Astrocyte (in vitro differentiated cells and primary cell): ENCODE measurements around the gene ACOT13. TPM values are rescaled to one million over a fixed set of nuclear protein-coding genes. Genes with fewer than 3 reads are reported as not detected.
"Not testable (repeated sequence)": the region's sequence is repeated elsewhere in the genome, so short reads cannot be mapped to it uniquely, and the experiment has no call there.

Source experiments
- DNase-seq: peaks from one replicate; pipeline ENCODE4 v3.0.0-alpha.2; 2010; ENCODE audit warnings: low read depth
- FAIRE-seq: peaks from 2 replicates; lab custom pipeline; 2011; peaks lifted over from hg19 to GRCh38; lab: Jason Lieb, UNC
- H2AFZ ChIP-seq: 2 replicates; pipeline ENCODE4 v1.6.0; 2012; ENCODE audit warnings: low read depth, low read length, inconsistent platforms
- H3K27ac ChIP-seq: 2 replicates; pipeline ENCODE4 v1.5.1; 2011; ENCODE audit warnings: low read depth, low read length, inconsistent platforms
- H3K27me3 ChIP-seq: 2 replicates; pipeline ENCODE4 v1.6.0; 2011; ENCODE audit warnings: low read length, inconsistent platforms; ENCODE audit not compliant: insufficient read depth
- H3K36me3 ChIP-seq: 2 replicates; pipeline ENCODE4 v1.5.1; 2011; ENCODE audit warnings: low read length, inconsistent platforms; ENCODE audit not compliant: insufficient read depth
- H3K4me1 ChIP-seq: 2 replicates; pipeline ENCODE4 v1.5.1; 2011; ENCODE audit warnings: low read length, inconsistent platforms; ENCODE audit not compliant: insufficient read depth
- H3K4me2 ChIP-seq: 2 replicates; pipeline ENCODE4 v1.6.0; 2012; ENCODE audit warnings: low read length, inconsistent platforms
- H3K4me3 ChIP-seq: 2 replicates; pipeline ENCODE4 v1.5.1; 2011; ENCODE audit warnings: low read depth, mild to moderate bottlenecking, low read length, inconsistent platforms; ENCODE audit not compliant: insufficient read depth
- H3K79me2 ChIP-seq: 2 replicates; pipeline ENCODE4 v1.6.0; 2012; ENCODE audit warnings: mild to moderate bottlenecking, low read length, inconsistent platforms; ENCODE audit not compliant: insufficient read depth
- H3K9ac ChIP-seq: 2 replicates; pipeline ENCODE4 v1.6.0; 2012; ENCODE audit warnings: mild to moderate bottlenecking, low read length, inconsistent platforms
- H3K9me3 ChIP-seq: 2 replicates; pipeline ENCODE4 v1.5.1; 2012; ENCODE audit warnings: low read depth, mild to moderate bottlenecking, low read length, inconsistent platforms; ENCODE audit not compliant: insufficient read depth
- H4K20me1 ChIP-seq: 2 replicates; pipeline ENCODE4 v1.6.0; 2012; ENCODE audit warnings: low read length, inconsistent platforms; ENCODE audit not compliant: insufficient read depth
- H3K27ac Mint-ChIP-seq: one replicate; pipeline ENCODE4 v1.8.0; 2021; ENCODE audit warnings: mild to moderate bottlenecking, mixed read lengths; ENCODE audit not compliant: unreplicated experiment
- H3K27me3 Mint-ChIP-seq: one replicate; pipeline ENCODE4 v1.8.0; 2021; ENCODE audit warnings: low read depth, mixed read lengths; ENCODE audit not compliant: unreplicated experiment
- H3K36me3 Mint-ChIP-seq: one replicate; pipeline ENCODE4 v1.8.0; 2021; ENCODE audit warnings: low read depth, mixed read lengths; ENCODE audit not compliant: unreplicated experiment
- H3K4me1 Mint-ChIP-seq: one replicate; pipeline ENCODE4 v1.8.0; 2021; ENCODE audit warnings: low read depth, mixed read lengths; ENCODE audit not compliant: unreplicated experiment
- H3K4me3 Mint-ChIP-seq: one replicate; pipeline ENCODE4 v1.8.0; 2021; ENCODE audit warnings: mild to moderate bottlenecking, moderate library complexity, mixed read lengths; ENCODE audit not compliant: unreplicated experiment
- H3K9me3 Mint-ChIP-seq: one replicate; pipeline ENCODE4 v1.8.0; 2021; ENCODE audit warnings: mild to moderate bottlenecking, mixed read lengths; ENCODE audit not compliant: unreplicated experiment
- EZH2 ChIP-seq: IDR thresholded peaks from 2 replicates; pipeline ENCODE4 v1.6.1; 2012; ENCODE audit warnings: mild to moderate bottlenecking, low read length, inconsistent platforms; ENCODE audit not compliant: insufficient read depth
- total RNA-seq: library from RNA; stranded (reverse); gene quantifications from 2 replicates; pipeline ENCODE4 v1.2.1, GENCODE V29; 2021
- TF ChIP-seq, protein P1 (sequence below): IDR thresholded peaks from 2 replicates; pipeline ENCODE4 v1.5.1; 2011; ENCODE audit warnings: low read depth, mild to moderate bottlenecking, inconsistent platforms, low read length, moderate library complexity; ENCODE audit not compliant: insufficient read depth

ACOT13 gene
- total RNA-seq, 1 donor from 2014 or later, result 35.9 TPM

DNA sequence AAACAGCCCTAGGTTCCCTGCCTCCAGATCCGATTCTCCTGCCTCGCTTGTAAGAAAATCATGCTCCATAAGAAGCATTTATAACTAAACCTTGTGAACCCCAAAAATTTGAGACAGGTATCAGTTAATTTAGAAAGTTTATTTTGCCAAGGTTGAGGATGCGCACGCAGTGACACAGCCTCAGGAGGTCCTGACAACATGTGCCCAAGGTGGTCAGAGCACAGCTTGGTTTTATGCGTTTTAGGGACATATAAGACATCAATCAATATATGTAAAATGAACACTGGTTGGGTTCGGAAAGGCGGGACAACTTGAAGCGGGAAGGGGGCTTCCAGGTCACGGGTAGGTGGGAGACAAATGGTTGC lies 2.1 kb downstream of the ACOT13 start:
- Histone ChIP-seq H3K9ac (no peak overlapping the region), H3K4me1 (peaks cover 9% of the 10 kb centered on the region), H2AFZ (no peak overlapping the region), H3K27me3 (no peaks in the 10 kb centered on the region), H3K4me2 (no peak overlapping the region), H3K9me3 (no peaks in the 10 kb centered on the region), H3K4me3 (no peak overlapping the region), H4K20me1 (peaks cover 7% of the 10 kb centered on the region), H3K36me3 (peaks cover 5% of the 10 kb centered on the region), H3K27ac (no peak overlapping the region), H3K79me2 (peaks cover 25% of the 10 kb centered on the region)
- Mint-ChIP-seq H3K9me3 (peaks cover 21% of the 10 kb centered on the region), H3K27ac (no peak overlapping the region), H3K36me3 (peaks cover 22% of the 10 kb centered on the region), H3K4me1 (peaks cover 3% of the 10 kb centered on the region), H3K4me3 (no peak overlapping the region), H3K27me3 (no peaks in the 10 kb centered on the region)
- TF ChIP-seq EZH2, result no peak
- TF ChIP-seq, protein P1, sequence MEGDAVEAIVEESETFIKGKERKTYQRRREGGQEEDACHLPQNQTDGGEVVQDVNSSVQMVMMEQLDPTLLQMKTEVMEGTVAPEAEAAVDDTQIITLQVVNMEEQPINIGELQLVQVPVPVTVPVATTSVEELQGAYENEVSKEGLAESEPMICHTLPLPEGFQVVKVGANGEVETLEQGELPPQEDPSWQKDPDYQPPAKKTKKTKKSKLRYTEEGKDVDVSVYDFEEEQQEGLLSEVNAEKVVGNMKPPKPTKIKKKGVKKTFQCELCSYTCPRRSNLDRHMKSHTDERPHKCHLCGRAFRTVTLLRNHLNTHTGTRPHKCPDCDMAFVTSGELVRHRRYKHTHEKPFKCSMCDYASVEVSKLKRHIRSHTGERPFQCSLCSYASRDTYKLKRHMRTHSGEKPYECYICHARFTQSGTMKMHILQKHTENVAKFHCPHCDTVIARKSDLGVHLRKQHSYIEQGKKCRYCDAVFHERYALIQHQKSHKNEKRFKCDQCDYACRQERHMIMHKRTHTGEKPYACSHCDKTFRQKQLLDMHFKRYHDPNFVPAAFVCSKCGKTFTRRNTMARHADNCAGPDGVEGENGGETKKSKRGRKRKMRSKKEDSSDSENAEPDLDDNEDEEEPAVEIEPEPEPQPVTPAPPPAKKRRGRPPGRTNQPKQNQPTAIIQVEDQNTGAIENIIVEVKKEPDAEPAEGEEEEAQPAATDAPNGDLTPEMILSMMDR, result no peak
- no peak for FAIRE-seq
- no peak for DNase-seq

DNA sequence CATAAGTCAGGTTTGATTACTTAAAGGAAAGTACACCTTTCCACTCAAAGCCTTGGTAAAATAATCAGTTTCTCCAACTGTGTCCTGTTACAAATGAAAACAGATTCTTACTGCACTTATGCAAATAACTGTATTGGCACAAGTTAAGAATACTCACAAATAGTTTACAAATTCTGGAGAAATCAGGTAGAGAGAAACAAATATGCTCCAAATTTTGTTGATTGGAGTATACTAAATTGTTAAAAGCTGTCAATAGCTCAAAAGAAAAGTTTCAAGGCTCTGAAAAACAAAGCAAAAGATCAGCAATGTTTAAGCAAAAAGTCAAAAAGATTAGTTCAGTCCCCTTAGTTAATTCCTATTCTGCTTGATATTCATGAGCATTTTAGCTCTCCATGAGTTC lies 3.6 kb downstream of the ACOT13 start:
- not testable (repeated sequence) for H3K9ac ChIP-seq, H3K27me3 Mint-ChIP-seq, H3K27ac Mint-ChIP-seq, H3K4me3 Mint-ChIP-seq, DNase-seq, H3K4me1 ChIP-seq, H3K27ac ChIP-seq, H2AFZ ChIP-seq, FAIRE-seq, H3K4me2 ChIP-seq, H4K20me1 ChIP-seq, H3K4me3 ChIP-seq, H3K9me3 ChIP-seq, H3K27me3 ChIP-seq, H3K36me3 ChIP-seq, H3K4me1 Mint-ChIP-seq
- H3K79me2 ChIP-seq, result peaks cover 11% of the 10 kb centered on the region
- H3K9me3 Mint-ChIP-seq, result peaks cover 27% of the 10 kb centered on the region
- H3K36me3 Mint-ChIP-seq, result peaks cover 23% of the 10 kb centered on the region

DNA sequence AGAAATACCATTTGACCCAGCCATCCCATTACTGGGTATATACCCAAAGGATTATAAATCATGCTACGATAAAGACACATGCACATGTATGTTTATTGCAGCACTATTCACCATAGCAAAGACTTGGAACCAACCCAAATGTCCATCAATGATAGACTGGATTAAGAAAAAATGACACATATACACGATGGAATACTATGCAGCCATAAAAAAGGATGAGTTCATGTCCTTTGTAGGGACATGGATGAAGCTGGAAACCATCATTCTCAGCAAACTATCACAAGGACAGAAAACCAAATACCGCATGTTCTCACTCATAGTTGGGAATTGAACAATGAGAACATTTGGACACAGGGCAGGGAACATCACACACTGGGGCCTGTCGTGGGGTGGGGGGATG lies 4.2 kb downstream of the ACOT13 start:
- H3K27me3 ChIP-seq, H3K9me3 ChIP-seq, H3K4me3 Mint-ChIP-seq, H3K4me1 Mint-ChIP-seq, H4K20me1 ChIP-seq, H3K4me1 ChIP-seq, DNase-seq, H3K9ac ChIP-seq, H3K79me2 ChIP-seq, H3K36me3 ChIP-seq, H3K4me3 ChIP-seq, H3K27ac ChIP-seq, H3K27ac Mint-ChIP-seq, H3K4me2 ChIP-seq, H2AFZ ChIP-seq, FAIRE-seq, H3K27me3 Mint-ChIP-seq: not testable (repeated sequence)
- Mint-ChIP-seq H3K36me3 (peaks cover 25% of the 10 kb centered on the region), H3K9me3 (peaks cover 27% of the 10 kb centered on the region)
